ENCODE measurements around the gene TTLL7. TPM values are rescaled to one million over a fixed set of nuclear protein-coding genes. Genes with fewer than 3 reads are reported as not detected.

Gene TTLL7
- total RNA-seq, 1 donor from 2014 or later: 7.8 TPM

DNA sequence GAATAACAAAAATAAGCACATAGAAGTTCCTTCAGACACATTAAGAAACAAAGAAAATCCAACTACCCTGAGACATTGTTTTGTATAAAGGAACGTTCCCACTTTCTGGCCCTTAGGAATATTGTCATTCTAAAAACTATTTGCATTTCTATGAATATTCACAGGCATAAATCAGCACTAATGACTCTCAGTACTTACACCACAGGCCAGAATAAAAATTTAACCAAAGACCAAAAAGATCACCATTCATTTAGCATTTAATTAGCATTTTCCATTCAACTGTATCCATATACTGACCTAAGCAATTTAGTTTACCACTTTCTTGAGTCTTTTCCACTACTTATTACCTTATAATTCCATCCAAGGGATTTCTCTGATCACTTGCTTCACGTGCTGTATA lies 75.4 kb downstream of the TTLL7 start:
- no peaks in the 10 kb centered on the region for H3K4me1 ChIP-seq
- no peak for DNase-seq
- no peaks in the 10 kb centered on the region for H3K9me3 ChIP-seq (replicated peaks)
- H3K27ac ChIP-seq (replicated peaks): no peak overlapping the region
- no peaks in the 10 kb centered on the region for H3K27me3 ChIP-seq (ENCODE audit: low read depth)
- TF ChIP-seq, protein P1, sequence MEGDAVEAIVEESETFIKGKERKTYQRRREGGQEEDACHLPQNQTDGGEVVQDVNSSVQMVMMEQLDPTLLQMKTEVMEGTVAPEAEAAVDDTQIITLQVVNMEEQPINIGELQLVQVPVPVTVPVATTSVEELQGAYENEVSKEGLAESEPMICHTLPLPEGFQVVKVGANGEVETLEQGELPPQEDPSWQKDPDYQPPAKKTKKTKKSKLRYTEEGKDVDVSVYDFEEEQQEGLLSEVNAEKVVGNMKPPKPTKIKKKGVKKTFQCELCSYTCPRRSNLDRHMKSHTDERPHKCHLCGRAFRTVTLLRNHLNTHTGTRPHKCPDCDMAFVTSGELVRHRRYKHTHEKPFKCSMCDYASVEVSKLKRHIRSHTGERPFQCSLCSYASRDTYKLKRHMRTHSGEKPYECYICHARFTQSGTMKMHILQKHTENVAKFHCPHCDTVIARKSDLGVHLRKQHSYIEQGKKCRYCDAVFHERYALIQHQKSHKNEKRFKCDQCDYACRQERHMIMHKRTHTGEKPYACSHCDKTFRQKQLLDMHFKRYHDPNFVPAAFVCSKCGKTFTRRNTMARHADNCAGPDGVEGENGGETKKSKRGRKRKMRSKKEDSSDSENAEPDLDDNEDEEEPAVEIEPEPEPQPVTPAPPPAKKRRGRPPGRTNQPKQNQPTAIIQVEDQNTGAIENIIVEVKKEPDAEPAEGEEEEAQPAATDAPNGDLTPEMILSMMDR (IDR thresholded peaks at IDR 0.05; ENCODE audit: borderline replicate concordance): no peak
- peaks cover 5% of the 10 kb centered on the region for H3K36me3 ChIP-seq
- H3K4me3 ChIP-seq: no peak overlapping the region
- intact Hi-C loops (cut with micrococcal nuclease): no loop called here

DNA sequence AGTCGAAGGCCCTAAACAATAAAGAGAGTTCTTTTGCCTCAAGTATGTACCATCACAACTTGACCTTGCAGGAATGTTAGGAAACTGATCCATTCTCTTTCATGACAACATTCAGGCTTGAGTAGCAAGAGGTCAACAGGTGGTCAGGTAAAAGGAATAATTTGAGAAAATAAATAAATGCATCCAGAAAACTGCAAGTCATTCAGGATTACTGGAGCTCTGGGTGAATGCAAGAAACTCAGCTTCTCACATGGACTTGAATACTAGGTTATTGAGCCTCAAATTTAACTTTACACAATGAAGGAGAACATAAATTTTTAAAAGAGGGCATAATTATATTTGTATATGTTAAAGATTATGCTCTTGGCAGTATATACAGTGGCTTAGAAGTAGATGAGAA lies 76.5 kb downstream of the TTLL7 start:
- Histone ChIP-seq H3K27me3 (ENCODE audit: low read depth) (no peaks in the 10 kb centered on the region), H3K9me3 (replicated peaks) (no peaks in the 10 kb centered on the region), H3K4me1 (no peaks in the 10 kb centered on the region), H3K36me3 (peaks cover 6% of the 10 kb centered on the region), H3K27ac (replicated peaks) (no peak overlapping the region), H3K4me3 (no peak overlapping the region)
- DNase-seq: no peak
- intact Hi-C loops (cut with micrococcal nuclease): no loop called here
- TF ChIP-seq, protein P1 (IDR thresholded peaks at IDR 0.05; ENCODE audit: borderline replicate concordance): no peak

GRCh38 chr1:83920320-83920719 lies 78.6 kb downstream of the TTLL7 start:
- TF ChIP-seq, protein P1 (IDR thresholded peaks at IDR 0.05; ENCODE audit: borderline replicate concordance): no peak
- Histone ChIP-seq H3K27ac (replicated peaks) (no peak overlapping the region), H3K36me3 (peaks cover 9% of the 10 kb centered on the region), H3K9me3 (replicated peaks) (no peaks in the 10 kb centered on the region), H3K4me1 (no peaks in the 10 kb centered on the region), H3K4me3 (no peak overlapping the region), H3K27me3 (ENCODE audit: low read depth) (no peaks in the 10 kb centered on the region)
- DNase-seq: no peak
- intact Hi-C loops (cut with micrococcal nuclease): no loop called here

DNA sequence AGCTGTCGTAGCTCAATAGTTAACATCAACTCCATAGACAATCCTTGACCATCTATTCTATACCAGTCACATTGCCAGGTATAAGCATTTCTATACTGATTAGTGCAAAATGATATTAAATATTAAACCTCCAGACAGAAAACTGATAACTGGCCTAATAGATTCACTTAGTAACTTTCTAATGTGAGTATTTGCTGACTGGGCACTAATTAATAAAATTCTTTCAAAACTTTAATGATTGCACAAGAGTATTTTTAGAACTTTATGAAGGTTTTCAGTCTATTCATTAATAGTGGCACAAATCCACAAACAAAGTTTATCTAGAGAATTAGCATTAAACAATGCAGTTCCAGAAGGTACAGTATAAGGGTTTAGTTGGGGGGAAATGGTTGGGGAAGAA lies 79.1 kb downstream of the TTLL7 start:
- intact Hi-C loops (cut with micrococcal nuclease): no loop called here
- no peak for DNase-seq
- Histone ChIP-seq H3K4me3 (no peak overlapping the region), H3K27me3 (ENCODE audit: low read depth) (no peaks in the 10 kb centered on the region), H3K4me1 (no peaks in the 10 kb centered on the region), H3K9me3 (replicated peaks) (peaks cover 4% of the 10 kb centered on the region), H3K36me3 (peaks cover 9% of the 10 kb centered on the region), H3K27ac (replicated peaks) (no peak overlapping the region)
- TF ChIP-seq, protein P1 (IDR thresholded peaks at IDR 0.05; ENCODE audit: borderline replicate concordance): no peak

DNA sequence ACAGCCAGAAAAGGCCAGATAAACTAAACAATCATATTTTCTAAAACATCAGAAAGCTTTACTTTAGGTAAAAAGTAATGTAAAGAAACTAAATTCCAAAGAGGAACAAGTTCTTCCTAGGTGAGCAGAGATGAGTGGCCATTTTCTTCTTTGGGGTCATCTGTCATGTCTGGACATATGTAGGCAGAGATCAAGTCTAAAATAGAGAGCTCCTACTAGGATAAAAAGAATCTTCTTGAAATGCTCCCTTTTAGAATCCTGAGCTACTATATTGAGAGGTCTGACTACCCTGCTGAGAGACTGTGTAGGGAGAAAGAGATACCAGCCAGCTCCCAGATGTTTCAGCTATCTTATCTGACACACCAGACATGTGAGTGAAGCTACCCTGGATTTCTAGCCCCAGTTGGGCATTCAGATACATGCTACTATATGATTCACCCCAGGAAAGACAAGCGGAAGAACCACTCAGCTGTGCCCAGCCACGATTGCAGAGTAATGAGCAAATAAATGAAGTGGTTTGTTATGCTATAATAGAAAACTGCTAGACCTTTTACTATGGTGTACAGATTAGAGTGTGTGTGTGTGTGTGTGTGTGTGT lies 80.1 kb downstream of the TTLL7 start:
- intact Hi-C loops (cut with micrococcal nuclease): no loop called here
- DNase-seq: no peak
- H3K27me3 ChIP-seq (ENCODE audit: low read depth): no peaks in the 10 kb centered on the region
- no peak overlapping the region for H3K4me3 ChIP-seq
- TF ChIP-seq, protein P1 (IDR thresholded peaks at IDR 0.05; ENCODE audit: borderline replicate concordance): no peak
- peaks cover 5% of the 10 kb centered on the region for H3K9me3 ChIP-seq (replicated peaks)
- H3K27ac ChIP-seq (replicated peaks): no peak overlapping the region
- H3K36me3 ChIP-seq: peaks cover 9% of the 10 kb centered on the region
- H3K4me1 ChIP-seq: no peaks in the 10 kb centered on the region

Data from left ventricle myocardium inferior (tissue), 1 donor.